Activated naive CD4-positive, alpha-beta T cell treated with anti-CD3 and anti-CD28 coated beads for 36 hours (primary cell): ENCODE results near the gene FRMD4B. TPM values are rescaled to one million over a fixed set of nuclear protein-coding genes. Genes with fewer than 3 reads are reported as not detected.

ENCODE experiments used
- CTCF ChIA-PET: fragments of 350-600 bp; sonication (Branson Sonifier 250); formaldehyde crosslinking; loops from one replicate; lab custom pipeline; 2021; ENCODE audit warnings: antibody characterized with exemption; lab: Charles Lee
- DNase-seq: peaks from one replicate; pipeline ENCODE4 v3.0.0-alpha.2; 2020
- H3K27ac Mint-ChIP-seq: one replicate; pipeline ENCODE4 v1.8.0; 2021; ENCODE audit warnings: mild to moderate bottlenecking, mixed read lengths
- H3K27me3 Mint-ChIP-seq: one replicate; pipeline ENCODE4 v1.8.0; 2021; ENCODE audit warnings: low read depth, mixed read lengths
- H3K36me3 Mint-ChIP-seq: one replicate; pipeline ENCODE4 v1.8.0; 2021; ENCODE audit warnings: low read depth, mixed read lengths
- H3K4me1 Mint-ChIP-seq: one replicate; pipeline ENCODE4 v1.8.0; 2021; ENCODE audit warnings: low read depth, mixed read lengths
- H3K4me3 Mint-ChIP-seq: one replicate; pipeline ENCODE4 v1.8.0; 2021; ENCODE audit warnings: mild to moderate bottlenecking, moderate library complexity, mixed read lengths
- H3K9me3 Mint-ChIP-seq: one replicate; pipeline ENCODE4 v1.8.0; 2021; ENCODE audit warnings: mixed read lengths
- intact Hi-C: fragments of 100-400 bp; cut with micrococcal nuclease; formaldehyde crosslinking; loops from one replicate; pipeline ENCODE4 v1.15.1; 2023
- total RNA-seq, 2 experiments: library from RNA; stranded (reverse); gene quantifications; one replicate each; pipeline ENCODE4 v1.2.3, GENCODE V29; 2021

Gene FRMD4B
- total RNA-seq, 2 experiments from 2014 or later = 11.9 to 12.1 TPM

DNA sequence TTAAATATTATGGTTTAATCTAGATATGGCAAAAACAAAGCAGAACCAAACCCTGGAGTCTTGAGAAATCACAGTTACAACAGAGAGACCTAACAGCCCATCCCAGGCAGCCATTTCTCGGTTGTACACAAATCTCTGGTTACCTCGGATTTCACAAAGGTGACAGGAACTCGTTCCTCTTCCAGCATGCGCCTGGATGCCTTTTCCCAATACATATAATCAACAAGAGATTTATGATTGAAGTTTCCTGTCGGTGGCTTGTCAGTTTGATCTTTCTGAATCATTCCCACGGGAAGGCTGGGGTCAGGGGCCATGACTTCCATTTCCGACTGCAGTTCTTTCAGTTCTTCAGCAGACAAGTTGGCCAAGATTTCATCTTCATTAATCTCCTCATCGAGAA, 263.9 kb downstream of the FRMD4B start:
- Mint-ChIP-seq H3K36me3 (no peaks in the 10 kb centered on the region), H3K27ac (no peak overlapping the region), H3K27me3 (no peaks in the 10 kb centered on the region), H3K4me1 (peaks cover 3% of the 10 kb centered on the region), H3K4me3 (no peak overlapping the region), H3K9me3 (no peaks in the 10 kb centered on the region)
- intact Hi-C loops = loop anchor here (1.0 to 2.0 kb wide), 6 partner anchors 39 to 827 kb away; no protein-coding TSS in a partner anchor
- no peak for DNase-seq
- CTCF ChIA-PET = interaction anchor here (0.6 to 5.6 kb wide), 18 partner anchors 10 to 709 kb away, joined by 3 to 66 read pairs (median 6); no protein-coding TSS in a partner anchor

- CTCF ChIA-PET = interaction anchor here (0.6 to 5.6 kb wide), 37 partner anchors 8 to 709 kb away, joined by 3 to 66 read pairs (median 4); no protein-coding TSS in a partner anchor
- Mint-ChIP-seq H3K27me3 (no peaks in the 10 kb centered on the region), H3K4me1 (peaks cover 3% of the 10 kb centered on the region), H3K27ac (no peak overlapping the region), H3K9me3 (no peaks in the 10 kb centered on the region), H3K4me3 (no peak overlapping the region), H3K36me3 (no peaks in the 10 kb centered on the region)
- intact Hi-C loops = loop anchor here (1.0 to 2.0 kb wide), 6 partner anchors 40 to 827 kb away; no protein-coding TSS in a partner anchor
- no peak for DNase-seq
These were observed 264.4 kb downstream of the FRMD4B start for GRCh38 chr3:69121513-69121912.

DNA sequence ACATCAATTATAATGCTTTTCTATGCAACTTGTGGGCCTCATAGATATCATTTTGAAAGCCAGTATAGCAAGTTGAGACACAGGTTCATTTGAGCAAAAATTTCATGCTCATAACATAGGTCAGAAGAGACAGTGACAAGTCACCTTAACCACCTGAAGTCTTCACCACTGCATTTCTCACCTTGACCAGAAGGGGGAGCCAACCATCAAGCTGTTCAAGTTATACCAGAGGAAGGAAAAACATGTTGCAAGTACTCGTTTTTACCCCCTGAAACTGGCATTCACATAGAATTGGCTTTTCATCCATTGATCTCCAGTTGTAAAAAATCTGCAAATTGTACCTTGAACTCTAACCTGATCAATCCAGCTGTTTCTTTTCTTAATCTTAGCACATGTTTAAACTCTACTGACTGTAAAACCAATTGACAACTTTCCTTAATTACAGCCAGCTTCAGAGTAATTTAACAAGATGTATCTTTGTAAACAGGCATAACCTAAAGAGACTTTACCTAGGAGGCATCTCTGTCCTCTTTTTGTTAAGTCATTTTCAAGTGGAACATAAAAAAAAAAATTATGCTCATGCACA, 264.9 kb downstream of the FRMD4B start:
- CTCF ChIA-PET = interaction anchor here (0.6 to 5.6 kb wide), 40 partner anchors 9 to 551 kb away, joined by 3 to 66 read pairs (median 4); no protein-coding TSS in a partner anchor

More for the DNA sequence above, 264.9 kb downstream of the FRMD4B start:
- intact Hi-C loops = loop anchor here (1.0 to 2.0 kb wide), 7 partner anchors 40 to 828 kb away; no protein-coding TSS in a partner anchor
- H3K4me1 Mint-ChIP-seq = peaks cover 3% of the 10 kb centered on the region
- no peaks in the 10 kb centered on the region for H3K9me3 Mint-ChIP-seq
- no peak overlapping the region for H3K4me3 Mint-ChIP-seq
- H3K27ac Mint-ChIP-seq = no peak overlapping the region
- no peaks in the 10 kb centered on the region for H3K27me3 Mint-ChIP-seq
- DNase-seq = peak; percentile 95
- no peaks in the 10 kb centered on the region for H3K36me3 Mint-ChIP-seq
